HepG2 (cell line): ENCODE measurements around the gene MTFR1L. TPM values are rescaled to one million over a fixed set of nuclear protein-coding genes. Genes with fewer than 3 reads are reported as not detected.

Experiments
- CBX2 ChIP-seq, 2 experiments: fragments of 200-600 bp in 1 of 2; sonication (generic); formaldehyde crosslinking in 1 of 2; IDR thresholded peaks; 2 replicates each; pipeline versions ENCODE4 v1.7.0 to v1.8.1; 2018 to 2022; ENCODE audit warnings: low read depth in 2 of 2, low read length in 1 of 2, mild to moderate bottlenecking in 1 of 2, missing genetic modification reagents in 1 of 2
- CCAR2 ChIP-seq: fragments of 200-400 bp; formaldehyde crosslinking; optimal IDR thresholded peaks from 2 replicates; pipeline ENCODE3; 2018; ENCODE audit warnings: low read depth, mild to moderate bottlenecking, low read length, moderate library complexity
- CEBPB ChIP-seq: IDR thresholded peaks from 2 replicates; pipeline ENCODE4 v1.6.1; 2011; ENCODE audit warnings: low read depth, low read length, improper control_type of control experiment, borderline replicate concordance
- CEBPG ChIP-seq: IDR thresholded peaks from 2 replicates; pipeline ENCODE4 v1.6.1; 2016
- CREBL2 ChIP-seq: sonication (generic); formaldehyde crosslinking; IDR thresholded peaks from 2 replicates; pipeline ENCODE4 v1.8.1; 2023; ENCODE audit warnings: missing genetic modification reagents, mild to moderate bottlenecking, borderline replicate concordance
- DBP ChIP-seq: sonication (generic); formaldehyde crosslinking; IDR thresholded peaks from 2 replicates; pipeline ENCODE4 v1.4.0; 2020; ENCODE audit warnings: missing genetic modification reagents; ENCODE audit errors: not compliant biosample characterization
- HBP1 ChIP-seq: IDR thresholded peaks from 2 replicates; pipeline ENCODE4 v1.6.1; 2016; ENCODE audit warnings: low read depth, control low read depth
- HMGA1 ChIP-seq: sonication (generic); formaldehyde crosslinking; conservative IDR thresholded peaks from 2 replicates; pipeline ENCODE4 v1.4.0; 2020; ENCODE audit warnings: missing genetic modification reagents
- KLF12 ChIP-seq: sonication (generic); formaldehyde crosslinking; IDR thresholded peaks from 2 replicates; pipeline ENCODE4 v1.4.0; 2020; ENCODE audit warnings: missing genetic modification reagents, borderline replicate concordance
- NFYC ChIP-seq: IDR thresholded peaks from 2 replicates; pipeline ENCODE4 v1.6.1; 2016; ENCODE audit warnings: missing genetic modification reagents, missing compliant biosample characterization
- PHF8 ChIP-seq: sonication (generic); formaldehyde crosslinking; IDR thresholded peaks from 2 replicates; pipeline ENCODE4 v1.5.0; 2020; ENCODE audit warnings: missing genetic modification reagents
- POGZ ChIP-seq: sonication (generic); formaldehyde crosslinking; IDR thresholded peaks from 2 replicates; pipeline ENCODE4 v1.4.0; 2020; ENCODE audit warnings: mild to moderate bottlenecking, missing genetic modification reagents
- SAP130 ChIP-seq: IDR thresholded peaks from 2 replicates; pipeline ENCODE4 v1.6.1; 2016; ENCODE audit warnings: low read depth
- SMAD3 ChIP-seq: sonication (generic); formaldehyde crosslinking; IDR thresholded peaks from 2 replicates; pipeline ENCODE4 v1.4.0; 2020; ENCODE audit warnings: missing genetic modification reagents
- SMC3 ChIP-seq: IDR thresholded peaks from 2 replicates; pipeline ENCODE4 v1.6.1; 2011; ENCODE audit warnings: low read length, improper control_type of control experiment
- SRSF9 ChIP-seq: fragments of 200-400 bp; formaldehyde crosslinking; IDR thresholded peaks from 2 replicates; pipeline ENCODE4 v1.6.1; 2018; ENCODE audit warnings: borderline replicate concordance, mild to moderate bottlenecking, low read depth, low read length; ENCODE audit not compliant: insufficient read depth, poor library complexity, severe bottlenecking
- SSRP1 ChIP-seq: IDR thresholded peaks from 2 replicates; pipeline ENCODE4 v1.6.1; 2016; ENCODE audit warnings: control low read depth
- ZBTB39 ChIP-seq: sonication (generic); formaldehyde crosslinking; IDR thresholded peaks from 2 replicates; pipeline ENCODE4 v1.5.0; 2020; ENCODE audit warnings: missing genetic modification reagents
- ZFP1 ChIP-seq: IDR thresholded peaks from 2 replicates; pipeline ENCODE4 v1.6.1; 2016
- ZKSCAN5 ChIP-seq: sonication (generic); formaldehyde crosslinking; IDR thresholded peaks from 2 replicates; pipeline ENCODE4 v1.5.1; 2020; ENCODE audit warnings: mild to moderate bottlenecking, missing genetic modification reagents
- ZKSCAN8 ChIP-seq: IDR thresholded peaks from 2 replicates; pipeline ENCODE4 v1.6.1; 2016; ENCODE audit warnings: borderline replicate concordance, missing genetic modification reagents, missing compliant biosample characterization
- ZNF354B ChIP-seq: sonication (generic); formaldehyde crosslinking; IDR thresholded peaks from 2 replicates; pipeline ENCODE4 v1.8.0; 2022; ENCODE audit warnings: mild to moderate bottlenecking, missing genetic modification reagents
- ZNF451 ChIP-seq: sonication (generic); formaldehyde crosslinking; IDR thresholded peaks from 2 replicates; pipeline ENCODE4 v1.5.0; 2020; ENCODE audit warnings: mild to moderate bottlenecking, missing genetic modification reagents
- ZNF510 ChIP-seq: sonication (generic); formaldehyde crosslinking; IDR thresholded peaks from 2 replicates; pipeline ENCODE4 v1.4.0; 2020; ENCODE audit warnings: low read depth, mild to moderate bottlenecking, missing genetic modification reagents
- ZNF567 ChIP-seq: sonication (generic); formaldehyde crosslinking; IDR thresholded peaks from 2 replicates; pipeline ENCODE4 v1.8.1; 2023; ENCODE audit warnings: mild to moderate bottlenecking, missing genetic modification reagents, borderline replicate concordance
- ZNF629 ChIP-seq: sonication (generic); formaldehyde crosslinking; conservative IDR thresholded peaks from 2 replicates; pipeline ENCODE4 v1.5.0; 2020; ENCODE audit warnings: missing genetic modification reagents
- ZNF639 ChIP-seq: conservative IDR thresholded peaks from 2 replicates; pipeline ENCODE4 v1.6.1; 2018; ENCODE audit warnings: missing genetic modification reagents
- polyA plus RNA-seq, 8 experiments: library from polyadenylated mRNA; depleted of rRNA in 3 of 8; stranded (reverse) in 7 of 8; unstranded in 1 of 8; fragments of >200 nt; fragmentation: Illumina TruSeq in 4 of 8; extraction: Trizol in 4 of 8; gene quantifications; 2 replicates each; pipeline versions ENCODE4 v1.2.1 to v1.2.3, GENCODE V29; 2011 to 2016; ENCODE audit warnings: low read depth in 4 of 8, missing spikeins in 1 of 8, mixed read lengths in 1 of 8; ENCODE audit not compliant: insufficient read depth in 1 of 8
- total RNA-seq, 5 experiments: library from RNA; depleted of rRNA; stranded (reverse); fragments of >200 nt; fragmentation: Illumina TruSeq; extraction: Trizol; gene quantifications; 2 replicates each; pipeline ENCODE4 v1.2.3, GENCODE V29; 2016; ENCODE audit warnings: low read depth in 1 of 5

The MTFR1L gene
- total and polyA plus RNA-seq, 2 of the 13 experiments (the other 11 are each of a cell fraction or from before 2014, with no cell fraction given): 38.0 to 55.7 TPM

- TF ChIP-seq SMC3 (no peak), ZNF567 (CRISPR knock-in tag) (no peak), CEBPB (peak; percentile 48; the same call in 1 of the 2 replicates), HBP1 (CRISPR knock-in tag) (0 out of 2 replicates have a peak, but pooled peaks have one; percentile 52), CCAR2 (no peak), ZNF510 (CRISPR knock-in tag) (0 out of 2 replicates have a peak, but pooled peaks have one; percentile 13), ZKSCAN5 (CRISPR knock-in tag) (no peak), ZFP1 (CRISPR knock-in tag) (no peak), ZKSCAN8 (CRISPR knock-in tag) (no peak), ZNF629 (0 out of 2 replicates have a peak, but pooled peaks have one; percentile 4), SRSF9 (no peak), DBP (CRISPR knock-in tag) (no peak), SSRP1 (0 out of 2 replicates have a peak, but pooled peaks have one; percentile 60), CEBPG (CRISPR knock-in tag) (peak; percentile 80), PHF8 (0 out of 2 replicates have a peak, but pooled peaks have one; percentile 18), CBX2 (IDR thresholded peaks at IDR 0.05; ENCODE audit: low read depth, low read length) (no peak), CBX2 (CRISPR knock-in tag; IDR thresholded peaks at IDR 0.05; ENCODE audit: low read depth) (no peak), ZNF639 (CRISPR knock-in tag) (0 out of 2 replicates have a peak, but pooled peaks have one; percentile 23), ZBTB39 (CRISPR knock-in tag) (no peak), SMAD3 (CRISPR knock-in tag) (no peak), SAP130 (0 out of 2 replicates have a peak, but pooled peaks have one; percentile 6), NFYC (CRISPR knock-in tag) (no peak), HMGA1 (CRISPR knock-in tag) (no peak), CREBL2 (no peak), ZNF354B (CRISPR knock-in tag) (no peak), ZNF451 (CRISPR knock-in tag) (no peak), POGZ (CRISPR knock-in tag) (no peak), KLF12 (0 out of 2 replicates have a peak, but pooled peaks have one; percentile 50)
Observed at GRCh38 chr1:25870614-25871013, 50.9 kb downstream of the MTFR1L start (continued).
